Iris pigment epithelial cell (primary cell): ENCODE measurements around the gene PARP2.
"Not testable (repeated sequence)": the region's sequence is repeated elsewhere in the genome, so short reads cannot be mapped to it uniquely, and the experiment has no call there.

ENCODE experiments used
- DNase-seq: peaks from one replicate; pipeline ENCODE4 v3.0.0-alpha.2; 2011; ENCODE audit warnings: low read depth

The PARP2 gene, protein sequence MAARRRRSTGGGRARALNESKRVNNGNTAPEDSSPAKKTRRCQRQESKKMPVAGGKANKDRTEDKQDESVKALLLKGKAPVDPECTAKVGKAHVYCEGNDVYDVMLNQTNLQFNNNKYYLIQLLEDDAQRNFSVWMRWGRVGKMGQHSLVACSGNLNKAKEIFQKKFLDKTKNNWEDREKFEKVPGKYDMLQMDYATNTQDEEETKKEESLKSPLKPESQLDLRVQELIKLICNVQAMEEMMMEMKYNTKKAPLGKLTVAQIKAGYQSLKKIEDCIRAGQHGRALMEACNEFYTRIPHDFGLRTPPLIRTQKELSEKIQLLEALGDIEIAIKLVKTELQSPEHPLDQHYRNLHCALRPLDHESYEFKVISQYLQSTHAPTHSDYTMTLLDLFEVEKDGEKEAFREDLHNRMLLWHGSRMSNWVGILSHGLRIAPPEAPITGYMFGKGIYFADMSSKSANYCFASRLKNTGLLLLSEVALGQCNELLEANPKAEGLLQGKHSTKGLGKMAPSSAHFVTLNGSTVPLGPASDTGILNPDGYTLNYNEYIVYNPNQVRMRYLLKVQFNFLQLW

DNA sequence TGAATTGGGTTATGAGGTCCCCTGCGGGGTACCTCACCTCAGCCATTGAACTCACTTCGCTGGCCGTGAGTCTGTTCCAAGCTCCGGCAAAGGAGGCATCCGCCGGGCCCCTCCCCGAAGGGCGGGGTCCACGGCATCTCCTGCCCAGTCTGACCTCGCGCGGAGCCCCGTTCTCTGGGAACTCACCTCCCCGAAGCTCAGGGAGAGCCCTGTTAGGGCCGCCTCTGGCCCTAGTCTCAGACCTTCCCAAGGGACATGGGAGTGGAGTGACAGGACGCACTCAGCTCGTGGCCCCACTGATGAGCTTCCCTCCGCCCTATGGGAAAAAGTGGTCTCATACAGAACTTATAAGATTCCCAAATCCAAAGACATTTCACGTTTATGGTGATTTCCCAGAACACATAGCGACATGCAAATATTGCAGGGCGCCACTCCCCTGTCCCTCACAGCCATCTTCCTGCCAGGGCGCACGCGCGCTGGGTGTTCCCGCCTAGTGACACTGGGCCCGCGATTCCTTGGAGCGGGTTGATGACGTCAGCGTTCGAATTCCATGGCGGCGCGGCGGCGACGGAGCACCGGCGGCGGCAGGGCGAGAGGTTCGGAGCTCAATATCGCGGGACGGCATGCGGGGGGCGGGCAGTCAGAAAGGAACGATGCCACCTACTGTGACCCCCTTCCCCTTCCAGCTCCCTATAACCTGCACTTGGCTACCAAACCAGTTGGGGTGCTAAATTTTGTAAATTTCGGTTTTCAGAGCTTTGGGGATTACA lies at the start of gene PARP2:
TSS of gene PARP2 (plus strand) at position 544 of the 770 bp plus-strand sequence. CDS start at position 551, 7 bp downstream.
- DNase-seq, result peak; percentile 100

DNA sequence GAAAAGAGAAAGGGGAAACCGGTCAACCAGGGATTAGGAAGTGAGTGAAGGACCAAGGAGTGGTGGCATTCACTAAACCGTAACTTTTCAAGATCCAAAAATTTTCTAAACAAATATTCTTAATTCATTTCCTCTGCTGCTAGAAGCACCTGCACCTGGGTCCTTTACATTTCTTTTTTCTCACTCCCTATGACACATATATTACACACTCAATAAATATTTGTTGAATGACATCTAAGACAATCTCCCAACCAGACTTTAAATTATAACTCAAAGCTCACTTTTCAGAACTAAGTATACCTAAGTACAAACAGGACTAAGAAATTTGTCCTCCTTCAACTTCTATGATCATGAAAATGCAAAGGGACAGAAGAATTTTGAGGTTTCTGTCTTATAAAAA lies 48.8 kb upstream of the PARP2 start:
- DNase-seq, result no peak

DNA sequence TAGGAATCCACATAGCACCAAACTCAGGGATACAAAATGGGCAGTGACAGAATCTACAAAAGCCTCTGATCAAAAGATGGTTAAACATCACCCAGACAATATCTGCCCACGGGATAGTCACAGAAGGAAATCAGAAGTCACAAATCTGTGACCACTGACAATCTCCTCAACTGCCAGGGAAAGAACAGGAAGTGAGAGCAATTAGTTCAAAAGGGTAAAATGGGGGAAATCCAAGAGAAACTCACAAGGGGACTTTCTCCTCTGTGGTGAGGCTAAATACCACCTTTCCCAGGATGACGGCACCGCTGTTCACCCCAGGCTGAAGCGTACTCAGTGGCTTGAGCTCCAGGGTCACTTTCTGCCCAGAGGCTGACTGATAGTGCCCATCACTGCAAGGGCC lies 48.4 kb upstream of the PARP2 start:
- DNase-seq, result no peak

DNA sequence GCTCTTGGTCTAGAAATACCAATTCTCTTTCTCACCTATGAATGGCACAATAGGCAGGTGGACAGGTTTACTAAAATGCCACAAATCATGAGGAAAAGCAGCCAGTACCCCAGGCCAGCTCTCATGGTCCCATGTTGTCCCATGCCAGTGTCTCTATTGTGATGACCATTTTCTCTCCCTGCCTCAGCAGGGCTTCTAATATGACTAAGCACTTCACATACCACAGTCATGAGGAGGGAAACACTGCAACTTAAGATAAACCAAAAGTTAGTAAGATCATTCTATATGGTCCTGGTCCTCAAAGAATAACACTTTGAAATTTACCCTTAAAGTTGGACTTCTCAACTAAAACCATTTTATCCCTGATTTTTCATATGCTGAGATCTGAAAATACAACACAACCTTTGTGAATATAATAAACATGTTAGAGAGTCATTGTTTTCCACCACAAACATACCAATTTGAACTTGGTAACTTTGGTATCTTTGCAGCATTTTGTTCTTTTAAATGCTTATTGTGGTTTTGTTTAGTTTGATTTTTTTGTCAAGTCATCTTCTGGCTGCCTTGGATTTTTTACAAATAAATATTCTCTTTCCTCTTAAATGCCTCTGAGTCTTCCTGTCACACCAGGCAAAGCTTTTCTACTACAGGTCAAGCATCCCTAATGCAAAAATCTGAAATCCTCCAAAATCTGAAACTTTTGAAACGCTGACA lies 41.2 kb upstream of the PARP2 start:
- peak; percentile 70 for DNase-seq

DNA sequence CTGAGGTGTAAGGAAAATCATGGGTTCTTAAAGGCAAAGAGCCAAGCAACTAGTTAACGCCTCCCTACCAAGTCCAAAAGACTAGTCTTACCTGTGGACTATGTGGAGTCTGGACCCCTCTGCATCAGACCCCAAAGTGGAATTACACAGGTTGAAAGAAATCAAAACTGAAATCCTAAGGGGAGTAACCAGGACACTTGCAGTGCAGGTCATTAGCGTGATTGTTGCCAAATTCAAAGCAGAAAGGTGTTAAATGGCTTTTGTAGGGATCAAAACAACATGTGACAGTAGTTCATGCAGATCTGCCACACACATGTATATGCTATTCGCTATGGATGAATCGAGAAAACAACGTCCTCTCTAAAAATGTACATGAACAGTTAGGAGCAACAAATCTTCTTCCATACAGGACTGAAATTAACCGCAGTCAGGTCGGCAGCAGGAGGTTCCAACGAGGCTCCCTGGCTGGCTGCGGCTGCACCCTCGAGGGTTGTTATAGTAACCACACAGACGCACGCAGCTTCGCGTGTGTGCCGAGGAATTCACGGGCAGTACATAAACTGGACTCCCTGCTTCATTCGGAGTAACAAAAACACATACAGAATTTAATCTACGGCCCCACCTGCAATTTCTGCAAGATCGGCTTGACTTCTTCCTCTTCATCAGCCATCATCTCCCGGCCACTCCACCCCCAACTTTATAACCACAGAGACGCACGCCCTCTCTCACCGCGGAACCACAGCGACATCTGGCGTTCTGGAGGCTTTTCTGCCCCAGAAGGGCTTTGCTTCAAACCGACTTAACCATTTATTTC lies 38.0 kb upstream of the PARP2 start, which contains the start of gene TTC5:
TSS of gene TTC5 (minus strand) at position 687 of the 814 bp plus-strand sequence. CDS start at position 673, 14 bp downstream.
- DNase-seq, result peak; percentile 90

DNA sequence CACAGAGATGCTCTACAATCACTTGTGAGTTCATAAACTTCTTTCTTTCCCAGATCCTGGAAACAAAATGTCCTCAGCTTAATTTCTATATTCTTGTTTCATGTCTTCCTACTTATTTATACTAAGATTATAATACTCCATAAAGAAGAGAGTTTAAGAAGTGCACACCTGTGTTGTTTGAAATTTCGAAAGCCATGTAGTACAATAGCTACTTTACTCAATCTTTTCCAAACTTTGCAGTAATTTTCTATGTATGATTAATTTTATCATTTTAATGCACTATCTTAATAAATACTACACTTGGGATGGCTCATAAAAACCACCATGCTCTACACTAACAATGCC lies 37.4 kb upstream of the PARP2 start:
- DNase-seq, result no peak

DNA sequence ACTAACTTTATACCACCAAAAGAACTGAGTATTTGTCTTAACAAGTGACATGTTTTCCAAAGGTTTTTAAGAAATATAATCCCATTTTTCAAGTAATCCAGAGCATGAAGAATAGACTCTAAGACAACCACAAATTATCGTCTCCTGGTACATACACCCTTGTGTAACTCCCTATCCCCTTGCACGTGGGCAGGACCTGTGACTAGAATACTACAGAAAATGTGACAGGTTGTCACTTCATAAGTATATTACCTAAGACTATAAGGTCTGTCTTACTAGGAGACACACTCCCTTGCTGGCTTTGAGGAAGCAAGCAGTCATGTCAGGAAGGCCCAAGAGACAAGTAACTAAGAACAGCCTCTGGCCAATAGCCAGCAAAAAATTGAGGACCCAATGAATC lies 29.4 kb upstream of the PARP2 start:
- no peak for DNase-seq

DNA sequence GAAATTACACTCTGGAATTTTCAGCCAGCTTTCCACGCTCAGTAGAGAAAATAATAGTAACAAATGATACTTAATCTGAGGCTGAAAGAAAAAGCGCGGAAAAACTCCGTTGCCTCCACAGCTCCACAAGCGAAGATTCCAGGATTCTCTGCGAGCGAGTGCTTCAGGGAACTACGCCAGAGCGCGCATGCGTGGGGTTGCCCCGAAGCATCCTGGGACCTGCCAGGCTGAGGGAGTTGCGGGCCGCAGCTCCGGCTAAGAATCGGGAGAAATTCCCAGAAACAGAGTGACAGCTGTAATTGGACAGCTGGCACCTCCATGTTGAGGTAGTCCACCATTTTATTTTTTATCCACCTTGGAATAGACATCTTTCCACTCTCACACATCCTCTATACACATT lies 25.7 kb upstream of the PARP2 start:
- no peak for DNase-seq

DNA sequence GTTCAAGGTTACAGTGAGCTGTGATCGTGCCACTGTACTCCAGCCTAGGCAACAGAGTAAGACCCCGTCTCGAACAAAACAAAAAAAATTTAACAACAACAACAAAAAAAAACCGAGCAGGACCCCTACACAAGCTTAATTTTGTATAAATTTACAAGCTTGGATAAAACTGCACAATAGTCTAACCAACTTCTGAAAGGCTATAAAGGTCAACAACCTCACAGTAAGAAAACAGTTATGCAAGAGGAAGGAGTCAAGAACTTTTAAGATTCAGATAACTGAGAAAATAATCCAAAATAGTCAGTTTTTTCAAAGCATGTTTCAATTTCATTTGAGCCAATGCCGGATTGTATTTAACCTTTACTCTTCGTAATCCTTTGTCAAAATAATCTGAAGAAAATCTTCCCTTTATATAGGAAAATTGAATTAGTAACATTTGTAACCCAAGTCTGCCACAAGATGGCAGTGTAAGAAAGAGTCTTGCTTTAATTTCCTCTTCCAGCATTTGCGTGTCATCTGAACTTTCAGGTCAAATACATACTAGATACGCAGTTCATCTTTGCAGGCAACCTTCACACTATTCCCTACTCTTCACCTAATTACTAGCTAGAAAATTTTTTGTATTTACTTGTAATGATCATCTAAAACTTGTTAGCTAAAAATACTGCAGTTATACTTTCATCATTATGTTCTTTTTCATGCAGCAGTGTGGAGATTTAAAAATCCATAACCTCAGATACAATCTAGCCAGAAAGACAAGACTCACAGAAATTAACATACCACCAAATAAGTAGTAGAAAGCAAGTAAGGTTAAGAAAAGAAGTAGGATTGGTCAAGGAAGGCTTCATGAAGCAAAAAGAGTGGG lies 16.2 kb upstream of the PARP2 start:
- peak; percentile 63 for DNase-seq

DNA sequence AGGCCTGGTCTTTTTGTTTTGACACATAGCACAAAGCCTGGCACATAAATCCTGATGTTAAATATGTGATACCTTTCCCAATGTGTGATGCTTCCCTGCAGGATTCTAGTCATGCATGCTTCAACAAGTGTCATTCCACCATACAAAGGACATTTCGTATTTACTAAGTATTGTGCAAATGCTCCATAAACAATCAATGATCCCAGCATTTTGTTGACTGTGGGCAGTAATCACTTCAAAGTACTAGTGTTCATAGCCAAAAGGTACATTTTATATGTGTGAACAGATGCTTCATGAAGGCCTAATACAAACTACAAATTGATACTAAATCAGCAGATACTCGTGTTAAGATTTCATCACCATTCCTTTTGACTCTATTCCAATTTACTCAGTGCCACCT lies 14.7 kb upstream of the PARP2 start:
- no peak for DNase-seq

DNA sequence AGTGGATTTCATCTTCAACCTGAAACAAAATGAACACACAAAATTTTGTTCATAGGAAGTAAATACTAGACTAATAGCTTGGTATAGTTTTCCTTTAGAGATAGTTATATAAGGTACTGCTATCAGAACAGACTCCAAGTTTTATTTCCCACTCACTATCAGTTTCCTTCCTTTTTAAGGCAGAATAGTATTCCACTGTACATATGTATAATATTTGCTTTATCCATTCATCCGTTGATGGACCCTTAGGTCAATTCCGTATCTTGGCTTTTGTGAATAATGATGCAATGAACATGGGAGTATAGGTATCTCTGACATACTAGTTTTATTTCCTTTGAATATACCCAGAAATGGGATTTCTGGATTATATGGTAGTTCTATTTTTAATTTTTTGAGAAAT lies 14.1 kb upstream of the PARP2 start:
- DNase-seq, result no peak

DNA sequence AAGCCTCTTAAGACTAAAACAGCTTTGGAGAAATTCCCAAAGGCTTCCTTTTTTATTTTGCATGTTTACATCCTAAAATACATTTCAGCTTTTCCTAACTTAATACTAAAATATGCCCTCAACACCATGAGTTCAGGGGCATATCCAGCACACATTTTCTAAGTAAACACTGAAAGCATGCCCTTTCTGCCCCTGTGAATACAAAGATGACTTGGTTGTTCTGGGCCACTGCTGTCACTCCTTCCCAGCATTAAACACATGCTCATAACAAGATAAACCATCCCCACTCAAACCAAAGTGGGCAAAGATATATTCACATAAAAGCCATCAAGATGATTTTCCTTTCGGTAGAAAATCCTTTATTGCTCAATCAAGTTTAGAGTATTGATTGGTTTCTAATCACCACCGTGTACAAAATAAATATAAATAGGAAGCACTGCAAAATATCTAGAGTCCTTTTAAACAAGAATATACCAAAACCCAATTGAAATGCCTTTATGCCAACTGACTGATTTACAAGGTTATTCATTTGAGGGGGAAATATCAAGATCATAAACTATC lies 12.3 kb upstream of the PARP2 start:
- no peak for DNase-seq

DNA sequence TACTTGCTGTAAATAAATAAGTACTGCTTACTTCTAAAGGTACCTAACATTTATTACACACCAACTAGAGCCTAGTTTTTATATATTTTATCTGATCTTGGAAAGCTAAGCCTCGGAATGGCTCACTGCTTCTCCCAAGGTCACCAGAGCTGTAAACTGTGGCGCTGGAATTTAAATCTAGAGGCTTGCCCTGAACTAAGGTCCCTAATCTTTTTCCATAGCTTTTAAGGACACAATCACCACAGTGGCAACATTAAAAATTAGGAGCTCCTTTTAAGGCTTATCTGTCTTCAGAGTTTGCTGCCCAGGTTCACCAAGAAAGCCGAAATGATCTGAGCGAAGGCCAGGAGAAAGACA lies 11.0 kb upstream of the PARP2 start:
- peak; percentile 24 for DNase-seq

DNA sequence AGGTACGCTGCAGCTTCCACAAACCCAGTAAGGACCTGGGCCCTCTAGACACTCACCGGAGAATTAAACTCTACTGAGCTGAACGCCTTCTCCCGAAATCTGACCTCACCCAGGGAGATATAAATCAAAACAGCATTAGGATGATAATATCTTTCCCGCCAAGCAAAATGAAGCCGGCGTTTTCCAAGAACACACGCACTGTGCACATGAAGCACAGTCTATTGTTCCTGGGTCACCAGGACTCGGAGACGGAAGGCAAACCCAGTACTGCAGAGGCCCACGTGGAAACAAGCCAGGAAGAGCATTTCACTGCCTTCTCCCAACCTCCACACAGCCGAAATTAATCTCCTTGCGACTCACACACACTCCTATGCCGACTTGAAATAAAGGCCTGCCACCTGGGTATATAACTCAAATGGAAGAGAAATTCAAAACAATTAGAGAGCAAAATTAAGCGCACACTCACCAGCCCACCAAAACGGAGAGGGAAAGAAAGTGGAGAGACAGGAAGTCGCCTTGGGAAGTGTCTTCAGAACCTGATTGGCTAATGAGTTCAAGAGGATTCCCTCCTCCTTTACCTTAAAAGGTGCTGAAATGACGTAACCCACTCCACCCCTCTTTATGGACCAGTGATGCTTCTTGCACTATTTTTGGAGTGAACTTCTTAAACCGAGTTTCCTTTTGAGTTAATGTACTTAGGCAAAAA lies 10.5 kb upstream of the PARP2 start, which contains the start of gene CCNB1IP1:
TSS of gene CCNB1IP1 (minus strand) at position 492 of the 706 bp plus-strand sequence. CDS start 16,756 bp downstream, outside the sequence.
- DNase-seq, result peak; percentile 91

DNA sequence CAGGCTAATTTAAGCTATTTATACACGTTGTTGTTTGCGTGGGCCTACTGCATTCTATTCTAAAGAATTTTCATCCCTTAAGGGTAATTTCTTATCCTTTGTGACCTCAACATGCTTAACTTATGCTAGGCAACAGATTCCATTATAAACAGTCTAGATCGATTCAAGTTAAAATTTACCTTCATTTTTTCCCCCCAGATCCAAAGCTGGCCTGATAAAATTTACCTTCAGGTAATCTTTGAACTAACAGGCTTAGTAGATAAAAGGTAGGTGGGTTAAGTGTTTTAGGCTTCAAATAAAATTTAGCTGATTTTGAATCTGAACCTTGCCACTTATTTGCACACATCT lies 10.0 kb upstream of the PARP2 start:
- DNase-seq, result no peak

DNA sequence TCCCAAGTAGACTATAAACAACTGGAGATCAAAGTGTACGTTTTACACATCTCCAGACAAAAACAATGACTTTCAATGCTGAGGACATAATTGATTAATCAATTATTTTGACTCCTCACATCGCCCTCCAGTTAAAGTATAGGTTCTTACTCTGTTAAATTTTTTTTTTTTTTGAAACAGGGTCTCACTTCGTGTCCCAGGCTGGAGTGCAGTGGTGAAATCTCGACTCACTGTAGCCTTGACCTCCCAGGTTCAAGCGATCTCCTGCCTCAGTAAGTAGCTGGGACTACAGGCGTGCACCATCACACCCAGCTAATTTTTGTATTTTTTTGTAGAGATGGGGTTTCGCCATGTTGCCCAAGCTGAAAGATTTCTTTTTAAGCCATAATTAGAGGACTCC lies 9.4 kb upstream of the PARP2 start:
- DNase-seq, result no peak

DNA sequence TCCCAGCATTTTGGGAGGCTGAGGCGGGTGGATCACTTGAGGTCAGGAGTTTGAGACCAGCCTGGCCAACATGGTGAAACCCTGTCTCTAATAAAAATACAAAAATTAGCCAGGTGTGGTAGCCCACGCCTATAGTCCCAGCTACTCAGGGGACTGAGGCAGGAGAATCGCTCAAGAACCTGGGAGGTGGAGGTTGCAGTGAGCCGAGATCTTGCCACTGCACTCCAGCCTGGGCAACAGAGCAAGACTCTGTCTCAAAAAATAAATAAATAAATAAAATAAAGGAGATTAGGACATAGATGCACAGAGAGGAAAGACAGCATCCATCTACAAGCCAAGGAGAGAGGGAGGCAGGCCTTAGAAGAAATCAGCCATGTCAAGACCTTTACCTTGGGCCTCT lies 2.4 kb upstream of the PARP2 start:
- DNase-seq, result not testable (repeated sequence)

DNA sequence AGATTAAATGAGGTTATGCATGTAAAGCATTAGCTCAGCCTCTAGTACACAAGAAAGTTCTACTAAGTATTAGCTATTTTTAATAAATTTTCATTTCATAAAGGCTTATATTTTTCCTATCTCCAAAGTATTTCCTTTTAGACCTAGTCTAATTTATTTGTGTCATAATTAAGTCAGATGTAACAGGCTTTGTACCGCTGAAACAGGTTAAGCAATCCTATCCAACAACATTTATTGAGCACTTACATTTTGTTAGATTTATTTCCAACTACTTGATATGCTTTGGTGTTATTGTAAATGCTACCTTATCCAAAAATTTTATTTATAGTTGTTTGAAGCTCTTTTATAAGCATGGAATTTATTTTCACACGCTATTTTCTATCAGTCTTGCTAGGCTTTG lies 1.8 kb upstream of the PARP2 start:
- no peak for DNase-seq

DNA sequence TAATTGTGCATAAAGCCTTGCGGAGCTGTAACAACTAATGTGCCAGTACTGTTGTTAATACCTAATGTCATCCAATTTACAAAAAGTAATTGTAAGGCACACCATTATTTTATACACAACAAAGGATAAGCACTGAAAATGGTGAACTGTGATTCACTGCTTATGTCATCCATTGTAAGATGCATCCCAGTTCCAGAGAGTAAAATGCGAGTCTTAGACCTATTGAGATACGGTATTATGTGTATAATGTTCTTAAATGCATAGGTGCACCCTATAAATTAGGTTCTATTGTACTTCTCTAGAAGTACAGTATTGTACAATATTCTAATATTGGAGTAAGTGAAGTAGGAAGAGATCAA lies 406 bp downstream of the PARP2 start:
- peak; percentile 40 for DNase-seq

DNA sequence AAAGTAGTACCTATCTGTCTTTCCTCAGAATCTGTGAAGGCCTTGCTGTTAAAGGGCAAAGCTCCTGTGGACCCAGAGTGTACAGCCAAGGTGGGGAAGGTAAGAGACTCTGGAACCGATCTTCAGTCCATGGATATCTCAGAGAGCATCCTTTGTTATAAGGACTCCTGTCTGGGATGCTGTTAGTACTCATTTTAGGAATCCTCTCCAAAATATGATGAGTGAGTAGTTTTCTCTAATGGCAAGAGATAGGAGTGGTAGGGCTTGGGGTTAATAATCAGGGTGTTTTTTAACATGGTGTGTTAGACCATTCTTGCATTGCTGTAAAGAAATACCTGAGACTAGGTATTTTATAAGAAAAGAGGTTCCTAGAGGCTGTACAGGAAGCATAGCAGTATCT lies 1.9 kb downstream of the PARP2 start:
- no peak for DNase-seq
